HG02973 (cell line): ENCODE measurements around the gene RASSF8.

ENCODE experiments used
- ATAC-seq: cut with Tn5 transposase; IDR thresholded peaks from one replicate; pipeline ENCODE4 v1.9.1; 2021; ENCODE audit warnings: moderate library complexity; ENCODE audit not compliant: unreplicated experiment

RASSF8 gene

DNA sequence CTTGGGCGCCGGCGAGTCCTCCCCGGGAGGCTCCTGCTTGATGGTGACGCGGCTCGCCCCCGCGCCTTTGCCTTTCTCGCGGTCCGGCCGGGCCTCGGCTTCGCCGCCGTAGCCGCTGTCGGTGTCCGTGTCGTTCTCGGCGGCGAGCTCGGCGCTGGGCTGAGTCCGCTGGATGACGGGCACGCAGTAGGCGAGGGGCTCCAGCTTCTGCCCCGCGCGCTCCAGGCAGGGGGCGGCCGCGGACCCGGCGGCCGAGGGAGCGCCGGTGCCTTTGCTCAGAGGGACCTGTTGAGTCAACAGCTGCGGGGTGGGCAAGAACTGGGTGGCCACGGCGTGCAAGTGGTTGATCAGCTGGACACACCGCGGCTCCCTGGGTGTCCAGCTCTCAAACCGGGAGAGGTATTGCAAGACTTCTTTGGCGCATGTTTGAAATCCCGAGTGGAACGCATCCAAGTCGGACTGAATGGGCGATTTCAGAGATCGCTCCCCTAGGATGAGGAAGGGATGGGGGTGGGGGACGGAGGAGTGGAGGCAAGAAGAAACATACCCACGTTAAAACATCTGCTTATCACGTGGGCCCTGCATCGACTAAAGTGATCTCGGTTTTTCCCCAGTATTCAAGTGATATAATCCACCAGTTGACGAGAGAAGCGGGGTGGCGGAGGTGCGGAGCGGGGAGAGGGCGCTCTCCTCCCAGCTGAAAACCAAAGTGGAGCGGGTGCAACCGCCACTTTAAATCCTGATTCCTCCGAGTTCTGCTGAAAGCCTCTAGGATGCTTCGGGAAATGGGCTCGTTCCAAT is 164.4 kb downstream of the RASSF8 start:
- ATAC-seq: no peak

GRCh38 chr12:26123482-26123980 is 165.0 kb downstream of the RASSF8 start:
- ATAC-seq: no peak

DNA sequence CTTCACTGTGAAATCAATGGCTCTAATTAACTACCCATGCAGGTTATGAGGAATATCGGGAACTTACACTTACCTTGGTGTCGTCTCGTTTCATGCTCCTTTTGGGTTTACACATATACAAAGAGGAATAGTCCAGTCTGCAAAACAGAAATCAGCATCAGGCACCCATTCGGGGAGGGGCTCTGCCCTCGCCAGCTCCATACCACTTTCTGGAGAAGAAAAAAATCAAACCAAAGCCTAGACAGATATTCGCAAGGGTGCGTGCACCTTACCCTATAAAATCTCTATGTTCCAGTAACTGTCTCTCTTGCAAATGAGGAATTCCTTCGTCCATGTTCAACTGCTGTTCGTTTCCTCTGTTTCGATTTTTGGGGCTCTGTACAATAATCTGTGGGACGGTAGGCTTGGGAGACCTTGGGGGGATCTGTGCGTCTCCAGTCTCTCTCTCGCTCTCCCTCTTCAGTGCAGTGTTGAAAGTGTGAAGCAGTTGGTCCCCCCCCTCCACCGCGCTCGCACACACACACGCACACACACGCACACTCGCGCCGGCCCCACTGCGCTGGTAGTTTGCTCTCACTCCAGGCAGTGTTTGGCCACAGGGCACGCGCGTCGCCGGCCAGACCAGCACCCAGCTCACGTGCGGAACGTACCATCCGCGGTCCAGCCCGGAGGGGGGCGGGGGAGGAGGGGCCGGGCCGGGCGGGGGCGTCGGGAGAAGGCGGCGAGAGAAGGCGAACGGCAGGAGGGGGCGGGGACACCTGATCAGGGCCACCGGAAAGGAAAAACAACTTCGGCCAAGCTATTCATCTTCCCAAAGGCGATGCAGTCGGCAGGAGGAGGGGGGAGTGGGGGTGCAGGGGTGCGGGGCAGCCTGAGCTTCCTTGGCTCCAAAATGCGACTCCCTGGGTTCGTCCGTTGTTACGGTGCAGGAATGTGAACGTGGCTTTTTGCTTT is 166.2 kb downstream of the RASSF8 start, which contains the start of gene BHLHE41:
TSS of gene BHLHE41 (minus strand) at position 592 of the 954 bp plus-strand sequence. CDS start at position 334, 258 bp downstream.
- ATAC-seq: no peak

- no peak for ATAC-seq
These were observed 167.2 kb downstream of the RASSF8 start for GRCh38 chr12:26125400-26126339.

GRCh38 chr12:26126340-26127284 is 168.1 kb downstream of the RASSF8 start:
- no peak for ATAC-seq

GRCh38 chr12:26127404-26127803 is 168.9 kb downstream of the RASSF8 start:
- no peak for ATAC-seq

DNA sequence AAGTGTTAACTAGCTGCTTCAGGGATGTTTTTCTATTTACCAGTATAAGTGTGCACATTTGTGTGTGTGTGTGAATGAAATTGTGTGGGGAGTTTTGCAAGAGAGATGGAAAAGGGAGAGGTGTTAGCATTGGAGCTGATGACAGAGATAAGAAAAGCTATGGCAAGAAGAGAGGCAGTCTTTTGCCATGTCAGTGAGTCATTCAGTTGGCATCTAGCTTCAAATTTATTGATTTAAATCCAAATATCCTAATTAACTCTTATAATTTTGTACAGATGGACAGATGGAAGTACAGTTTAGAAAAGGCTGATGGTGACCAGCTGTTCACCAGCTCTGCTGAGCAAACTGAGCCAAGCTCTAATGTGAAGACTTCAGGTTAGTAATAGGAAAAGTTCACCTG is 169.7 kb downstream of the RASSF8 start:
- no peak for ATAC-seq
